ENCODE measurements around the gene MGST2.

DNA sequence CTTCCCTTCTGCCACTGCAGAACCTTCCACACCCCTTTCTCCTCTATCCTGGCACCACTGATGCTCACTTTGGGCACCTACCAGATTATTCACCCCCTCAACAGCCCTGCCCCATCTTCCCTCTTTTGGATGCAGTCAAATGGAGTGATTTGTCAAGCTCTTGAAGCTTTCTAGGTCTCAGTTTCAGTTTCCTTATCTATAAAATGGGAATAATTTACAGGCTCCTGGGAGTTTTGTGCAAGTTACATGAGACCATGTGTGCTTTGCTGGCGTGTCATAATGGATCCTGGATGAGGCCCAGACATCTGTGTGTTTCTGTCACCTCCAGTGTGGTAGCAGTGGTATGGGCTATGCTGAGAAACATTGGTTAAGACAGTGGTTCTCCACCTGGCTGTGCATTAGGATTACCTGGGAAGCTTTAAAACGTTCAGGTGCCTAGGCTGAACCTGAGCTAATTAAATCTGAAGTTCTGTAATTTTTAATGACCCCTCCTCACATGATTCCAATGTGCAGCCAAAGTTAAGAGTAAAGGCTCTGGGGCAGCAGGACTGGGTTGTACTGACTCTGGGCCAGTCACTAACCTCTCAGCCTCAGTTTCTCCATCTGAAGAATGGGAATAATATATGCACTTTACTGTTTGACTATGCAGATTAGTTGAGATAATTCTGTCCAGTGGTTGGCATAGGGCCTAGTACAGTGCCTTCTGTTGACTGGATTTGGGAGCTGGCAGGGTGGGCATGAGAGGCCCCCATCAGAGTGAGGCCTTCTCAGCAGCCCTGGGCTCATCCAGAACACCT is 6.8 kb upstream of the MGST2 start:
- TF ChIP-seq BACH2 (CRISPR knock-in tag; IDR thresholded peaks at IDR 0.05; ENCODE audit: borderline replicate concordance) (no peak), ZFP30 (CRISPR knock-in tag; IDR thresholded peaks at IDR 0.05) (no peak), ESRRG (CRISPR knock-in tag; IDR thresholded peaks at IDR 0.05) (no peak), ZNF565 (CRISPR knock-in tag; conservative IDR thresholded peaks at IDR 0.05; ENCODE audit: low read depth) (no peak), ARNTL (CRISPR knock-in tag; IDR thresholded peaks at IDR 0.05; ENCODE audit: borderline replicate concordance, low read depth) (no peak), ISL1 (CRISPR knock-in tag; IDR thresholded peaks at IDR 0.05) (no peak), ZNF8 (CRISPR knock-in tag; IDR thresholded peaks at IDR 0.05) (no peak), ZFP3 (CRISPR knock-in tag; IDR thresholded peaks at IDR 0.05) (no peak)
- TF ChIP-seq, protein P1, sequence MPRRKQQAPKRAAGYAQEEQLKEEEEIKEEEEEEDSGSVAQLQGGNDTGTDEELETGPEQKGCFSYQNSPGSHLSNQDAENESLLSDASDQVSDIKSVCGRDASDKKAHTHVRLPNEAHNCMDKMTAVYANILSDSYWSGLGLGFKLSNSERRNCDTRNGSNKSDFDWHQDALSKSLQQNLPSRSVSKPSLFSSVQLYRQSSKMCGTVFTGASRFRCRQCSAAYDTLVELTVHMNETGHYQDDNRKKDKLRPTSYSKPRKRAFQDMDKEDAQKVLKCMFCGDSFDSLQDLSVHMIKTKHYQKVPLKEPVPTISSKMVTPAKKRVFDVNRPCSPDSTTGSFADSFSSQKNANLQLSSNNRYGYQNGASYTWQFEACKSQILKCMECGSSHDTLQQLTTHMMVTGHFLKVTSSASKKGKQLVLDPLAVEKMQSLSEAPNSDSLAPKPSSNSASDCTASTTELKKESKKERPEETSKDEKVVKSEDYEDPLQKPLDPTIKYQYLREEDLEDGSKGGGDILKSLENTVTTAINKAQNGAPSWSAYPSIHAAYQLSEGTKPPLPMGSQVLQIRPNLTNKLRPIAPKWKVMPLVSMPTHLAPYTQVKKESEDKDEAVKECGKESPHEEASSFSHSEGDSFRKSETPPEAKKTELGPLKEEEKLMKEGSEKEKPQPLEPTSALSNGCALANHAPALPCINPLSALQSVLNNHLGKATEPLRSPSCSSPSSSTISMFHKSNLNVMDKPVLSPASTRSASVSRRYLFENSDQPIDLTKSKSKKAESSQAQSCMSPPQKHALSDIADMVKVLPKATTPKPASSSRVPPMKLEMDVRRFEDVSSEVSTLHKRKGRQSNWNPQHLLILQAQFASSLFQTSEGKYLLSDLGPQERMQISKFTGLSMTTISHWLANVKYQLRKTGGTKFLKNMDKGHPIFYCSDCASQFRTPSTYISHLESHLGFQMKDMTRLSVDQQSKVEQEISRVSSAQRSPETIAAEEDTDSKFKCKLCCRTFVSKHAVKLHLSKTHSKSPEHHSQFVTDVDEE (CRISPR knock-in tag; IDR thresholded peaks at IDR 0.05), result no peak
- TF ChIP-seq, protein P2, sequence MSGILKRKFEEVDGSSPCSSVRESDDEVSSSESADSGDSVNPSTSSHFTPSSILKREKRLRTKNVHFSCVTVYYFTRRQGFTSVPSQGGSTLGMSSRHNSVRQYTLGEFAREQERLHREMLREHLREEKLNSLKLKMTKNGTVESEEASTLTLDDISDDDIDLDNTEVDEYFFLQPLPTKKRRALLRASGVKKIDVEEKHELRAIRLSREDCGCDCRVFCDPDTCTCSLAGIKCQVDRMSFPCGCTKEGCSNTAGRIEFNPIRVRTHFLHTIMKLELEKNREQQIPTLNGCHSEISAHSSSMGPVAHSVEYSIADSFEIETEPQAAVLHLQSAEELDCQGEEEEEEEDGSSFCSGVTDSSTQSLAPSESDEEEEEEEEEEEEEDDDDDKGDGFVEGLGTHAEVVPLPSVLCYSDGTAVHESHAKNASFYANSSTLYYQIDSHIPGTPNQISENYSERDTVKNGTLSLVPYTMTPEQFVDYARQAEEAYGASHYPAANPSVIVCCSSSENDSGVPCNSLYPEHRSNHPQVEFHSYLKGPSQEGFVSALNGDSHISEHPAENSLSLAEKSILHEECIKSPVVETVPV (CRISPR knock-in tag; IDR thresholded peaks at IDR 0.05), result no peak
- TF ChIP-seq, protein P3, sequence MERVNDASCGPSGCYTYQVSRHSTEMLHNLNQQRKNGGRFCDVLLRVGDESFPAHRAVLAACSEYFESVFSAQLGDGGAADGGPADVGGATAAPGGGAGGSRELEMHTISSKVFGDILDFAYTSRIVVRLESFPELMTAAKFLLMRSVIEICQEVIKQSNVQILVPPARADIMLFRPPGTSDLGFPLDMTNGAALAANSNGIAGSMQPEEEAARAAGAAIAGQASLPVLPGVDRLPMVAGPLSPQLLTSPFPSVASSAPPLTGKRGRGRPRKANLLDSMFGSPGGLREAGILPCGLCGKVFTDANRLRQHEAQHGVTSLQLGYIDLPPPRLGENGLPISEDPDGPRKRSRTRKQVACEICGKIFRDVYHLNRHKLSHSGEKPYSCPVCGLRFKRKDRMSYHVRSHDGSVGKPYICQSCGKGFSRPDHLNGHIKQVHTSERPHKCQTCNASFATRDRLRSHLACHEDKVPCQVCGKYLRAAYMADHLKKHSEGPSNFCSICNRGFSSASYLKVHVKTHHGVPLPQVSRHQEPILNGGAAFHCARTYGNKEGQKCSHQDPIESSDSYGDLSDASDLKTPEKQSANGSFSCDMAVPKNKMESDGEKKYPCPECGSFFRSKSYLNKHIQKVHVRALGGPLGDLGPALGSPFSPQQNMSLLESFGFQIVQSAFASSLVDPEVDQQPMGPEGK (CRISPR knock-in tag; IDR thresholded peaks at IDR 0.05; ENCODE audit: borderline replicate concordance), result no peak
- TF ChIP-seq, protein P4, sequence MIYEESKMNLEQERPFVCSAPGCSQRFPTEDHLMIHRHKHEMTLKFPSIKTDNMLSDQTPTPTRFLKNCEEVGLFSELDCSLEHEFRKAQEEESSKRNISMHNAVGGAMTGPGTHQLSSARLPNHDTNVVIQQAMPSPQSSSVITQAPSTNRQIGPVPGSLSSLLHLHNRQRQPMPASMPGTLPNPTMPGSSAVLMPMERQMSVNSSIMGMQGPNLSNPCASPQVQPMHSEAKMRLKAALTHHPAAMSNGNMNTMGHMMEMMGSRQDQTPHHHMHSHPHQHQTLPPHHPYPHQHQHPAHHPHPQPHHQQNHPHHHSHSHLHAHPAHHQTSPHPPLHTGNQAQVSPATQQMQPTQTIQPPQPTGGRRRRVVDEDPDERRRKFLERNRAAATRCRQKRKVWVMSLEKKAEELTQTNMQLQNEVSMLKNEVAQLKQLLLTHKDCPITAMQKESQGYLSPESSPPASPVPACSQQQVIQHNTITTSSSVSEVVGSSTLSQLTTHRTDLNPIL (CRISPR knock-in tag; IDR thresholded peaks at IDR 0.05; ENCODE audit: low read depth), result no peak

Measured in SK-N-SH treated with all-trans-retinoic acid at 6 μM for 48 hours (cell line).